PC-9 (cell line): Measurements from ENCODE around the gene GSTA3. TPM values are rescaled to one million over a fixed set of nuclear protein-coding genes. Genes with fewer than 3 reads are reported as not detected.

Experiments used
- BruUV-seq: library from RNA; stranded (reverse); fragments of 400-500 nt; replicated peaks from 2 replicates; lab custom pipeline; 2021; lab: Mats Ljungman, UMichigan
- CTCF ChIA-PET: fragments of 300-600 bp; sonication (Branson Sonifier 250); formaldehyde crosslinking; loops from one replicate; lab custom pipeline; 2022; ENCODE audit warnings: antibody characterized with exemption; lab: Charles Lee
- POLR2A ChIA-PET: fragments of 300-600 bp; sonication (Branson Sonifier 250); formaldehyde crosslinking; loops from one replicate; lab custom pipeline; 2022; ENCODE audit warnings: antibody characterized with exemption; ENCODE audit not compliant: unreplicated experiment; lab: Charles Lee
- DNase-seq, 2 experiments: peaks; one replicate each; pipeline versions ENCODE4 v3.0.0 to v3.0.0-alpha.2; 2015 to 2022; ENCODE audit warnings: mixed read lengths in 1 of 2
- H2AFZ ChIP-seq: fragments of 200-600 bp; sonication (generic); 2 replicates; pipeline ENCODE4 v1.8.1; 2017; ENCODE audit warnings: antibody characterized with exemption
- H3F3A ChIP-seq: fragments of 200-600 bp; sonication (generic); 2 replicates; pipeline ENCODE4 v1.8.1; 2017; ENCODE audit warnings: antibody characterized with exemption, mild to moderate bottlenecking, low read depth; ENCODE audit not compliant: insufficient read depth
- H3K27ac ChIP-seq: fragments of 200-600 bp; sonication (generic); 2 replicates; pipeline ENCODE4 v1.6.1; 2016; ENCODE audit warnings: mixed run types
- H3K27me3 ChIP-seq: fragments of 200-600 bp; sonication (generic); 2 replicates; pipeline ENCODE4 v1.6.1; 2016; ENCODE audit warnings: low read depth, mixed run types; ENCODE audit not compliant: insufficient read depth
- H3K36me3 ChIP-seq: fragments of 200-600 bp; sonication (generic); 2 replicates; pipeline ENCODE4 v1.6.1; 2016; ENCODE audit warnings: low read depth, mixed run types
- H3K4me1 ChIP-seq: fragments of 200-600 bp; sonication (generic); replicated peaks from 2 replicates; pipeline ENCODE4 v1.6.1; 2016; ENCODE audit warnings: mixed run types; ENCODE audit not compliant: insufficient read depth
- H3K4me2 ChIP-seq: fragments of 200-600 bp; sonication (generic); 2 replicates; pipeline ENCODE4 v1.6.1; 2017; ENCODE audit warnings: mixed run types
- H3K4me3 ChIP-seq: fragments of 200-600 bp; sonication (generic); 2 replicates; pipeline ENCODE4 v1.6.1; 2016; ENCODE audit warnings: mixed run types
- H3K79me2 ChIP-seq: fragments of 200-600 bp; sonication (generic); 2 replicates; pipeline ENCODE4 v1.6.1; 2017; ENCODE audit warnings: low read depth, mixed run types
- H3K9me2 ChIP-seq: fragments of 200-600 bp; sonication (generic); 2 replicates; pipeline ENCODE4 v1.8.1; 2017; ENCODE audit warnings: mild to moderate bottlenecking; ENCODE audit not compliant: insufficient read depth
- H3K9me3 ChIP-seq: fragments of 200-600 bp; sonication (generic); 2 replicates; pipeline ENCODE4 v1.8.1; 2016; ENCODE audit warnings: low read depth; ENCODE audit not compliant: insufficient read depth
- H4K20me1 ChIP-seq: fragments of 200-600 bp; sonication (generic); 2 replicates; pipeline ENCODE4 v1.8.1; 2017; ENCODE audit not compliant: insufficient read depth
- EZH2 ChIP-seq: fragments of 200-600 bp; sonication (generic); IDR thresholded peaks from 2 replicates; pipeline ENCODE4 v1.8.0; 2017; ENCODE audit warnings: antibody characterized with exemption, low read depth
- intact Hi-C: fragments of 100-400 bp; cut with micrococcal nuclease; formaldehyde crosslinking; loops from one replicate; pipeline ENCODE4 v1.10.0; 2022; ENCODE audit not compliant: unreplicated experiment
- total RNA-seq: library from RNA; stranded (reverse); gene quantifications from 2 replicates; pipeline ENCODE4 v1.2.3, GENCODE V29; 2021
- TF ChIP-seq, protein P1 (sequence below): fragments of 200-600 bp; sonication (generic); conservative IDR thresholded peaks from 2 replicates; pipeline ENCODE4 v1.6.1; 2017; ENCODE audit warnings: mixed run types, antibody characterized with exemption, mild to moderate bottlenecking, moderate library complexity

Gene GSTA3
- total RNA-seq, 1 experiment from 2014 or later = not detected

DNA sequence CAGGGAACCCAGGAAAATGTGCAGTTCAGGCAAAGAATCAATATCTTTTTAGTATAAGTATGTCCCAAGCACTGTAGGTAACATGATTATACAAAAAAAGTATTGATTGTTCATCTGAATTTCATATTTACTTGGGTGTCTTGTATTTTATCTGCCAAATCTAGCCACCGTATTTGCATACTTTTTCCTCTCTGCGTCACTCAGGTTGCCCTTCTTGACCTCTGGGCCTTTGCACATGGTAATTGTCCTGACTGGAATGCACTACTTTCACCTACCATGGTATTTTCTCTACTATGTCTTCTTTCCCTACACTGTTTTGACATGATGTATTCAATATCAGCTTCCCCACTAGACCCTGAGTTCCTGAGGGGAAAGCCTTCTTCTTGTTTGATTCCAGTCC, 15.2 kb downstream of the GSTA3 start:
- Histone ChIP-seq H3K79me2 (no peaks in the 10 kb centered on the region), H3K27ac (no peak overlapping the region), H3K9me2 (no peaks in the 10 kb centered on the region; the same call in 1 of the 2 replicates), H3K4me3 (no peak overlapping the region), H2AFZ (no peak overlapping the region), H3K4me2 (no peak overlapping the region), H3K27me3 (no peaks in the 10 kb centered on the region), H4K20me1 (no peaks in the 10 kb centered on the region), H3F3A (no peaks in the 10 kb centered on the region), H3K36me3 (no peaks in the 10 kb centered on the region), H3K9me3 (no peaks in the 10 kb centered on the region), H3K4me1 (no peaks in the 10 kb centered on the region)
- ChIA-PET CTCF (no interaction called here), POLR2A (no interaction called here)
- no peak for DNase-seq
- no TSS peak for BruUV-seq
- TF ChIP-seq, protein P1, sequence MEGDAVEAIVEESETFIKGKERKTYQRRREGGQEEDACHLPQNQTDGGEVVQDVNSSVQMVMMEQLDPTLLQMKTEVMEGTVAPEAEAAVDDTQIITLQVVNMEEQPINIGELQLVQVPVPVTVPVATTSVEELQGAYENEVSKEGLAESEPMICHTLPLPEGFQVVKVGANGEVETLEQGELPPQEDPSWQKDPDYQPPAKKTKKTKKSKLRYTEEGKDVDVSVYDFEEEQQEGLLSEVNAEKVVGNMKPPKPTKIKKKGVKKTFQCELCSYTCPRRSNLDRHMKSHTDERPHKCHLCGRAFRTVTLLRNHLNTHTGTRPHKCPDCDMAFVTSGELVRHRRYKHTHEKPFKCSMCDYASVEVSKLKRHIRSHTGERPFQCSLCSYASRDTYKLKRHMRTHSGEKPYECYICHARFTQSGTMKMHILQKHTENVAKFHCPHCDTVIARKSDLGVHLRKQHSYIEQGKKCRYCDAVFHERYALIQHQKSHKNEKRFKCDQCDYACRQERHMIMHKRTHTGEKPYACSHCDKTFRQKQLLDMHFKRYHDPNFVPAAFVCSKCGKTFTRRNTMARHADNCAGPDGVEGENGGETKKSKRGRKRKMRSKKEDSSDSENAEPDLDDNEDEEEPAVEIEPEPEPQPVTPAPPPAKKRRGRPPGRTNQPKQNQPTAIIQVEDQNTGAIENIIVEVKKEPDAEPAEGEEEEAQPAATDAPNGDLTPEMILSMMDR = no peak
- no peak for TF ChIP-seq EZH2
- intact Hi-C loops = no loop called here

DNA sequence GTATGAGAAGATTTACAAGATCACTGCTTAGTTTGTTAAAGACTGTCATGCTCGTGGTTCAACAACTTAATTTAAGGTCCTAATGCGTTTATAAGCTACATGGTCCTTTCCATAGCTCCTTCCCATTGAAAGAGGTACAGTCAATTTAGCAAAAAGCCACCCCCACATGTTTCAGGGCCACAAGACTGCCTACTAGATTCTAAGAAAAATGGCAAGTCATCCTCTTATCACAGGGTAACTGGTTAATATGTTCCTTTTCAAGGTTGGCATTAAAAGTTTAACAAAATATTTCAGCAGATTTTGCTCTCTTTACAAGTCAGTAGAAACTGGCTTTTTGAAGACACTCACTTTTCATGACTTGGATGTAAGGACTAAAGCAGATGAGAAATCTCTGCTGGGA, 15.7 kb downstream of the GSTA3 start:
- H4K20me1 ChIP-seq = no peaks in the 10 kb centered on the region
- ChIA-PET POLR2A (no interaction called here), CTCF (no interaction called here)
- intact Hi-C loops = no loop called here
- no peak overlapping the region for H3K27ac ChIP-seq
- H3K9me2 ChIP-seq = no peaks in the 10 kb centered on the region; the same call in 1 of the 2 replicates
- no peaks in the 10 kb centered on the region for H3K4me1 ChIP-seq
- no peaks in the 10 kb centered on the region for H3K27me3 ChIP-seq
- H2AFZ ChIP-seq = no peak overlapping the region
- TF ChIP-seq EZH2 = no peak
- TF ChIP-seq, protein P1 = no peak
- H3K79me2 ChIP-seq = no peaks in the 10 kb centered on the region
- H3K4me2 ChIP-seq = no peak overlapping the region
- H3F3A ChIP-seq = no peaks in the 10 kb centered on the region
- no TSS peak for BruUV-seq
- no peaks in the 10 kb centered on the region for H3K36me3 ChIP-seq
- H3K9me3 ChIP-seq = no peaks in the 10 kb centered on the region
- no peak for DNase-seq
- no peak overlapping the region for H3K4me3 ChIP-seq

DNA sequence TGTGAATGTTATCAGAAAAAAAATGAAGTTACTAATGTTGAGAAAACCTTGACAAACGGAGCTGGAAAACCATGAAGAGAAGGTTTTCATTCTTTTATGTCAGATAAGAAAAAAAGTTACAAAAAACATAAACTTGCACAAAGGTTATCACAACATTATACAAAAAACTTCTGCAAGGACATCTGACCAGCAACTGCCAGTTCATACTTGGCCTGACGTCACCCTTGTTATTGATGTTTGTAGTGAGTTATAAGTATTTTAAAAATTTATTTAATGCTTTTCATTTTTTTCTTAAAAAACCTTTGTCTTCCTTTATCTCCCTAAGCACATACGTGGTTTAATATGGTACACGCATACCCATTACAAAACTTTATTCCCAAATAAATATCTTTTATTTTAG, 16.3 kb downstream of the GSTA3 start:
- BruUV-seq = no TSS peak
- no peak for DNase-seq
- no peak overlapping the region for H2AFZ ChIP-seq
- no peaks in the 10 kb centered on the region for H3K79me2 ChIP-seq
- no peaks in the 10 kb centered on the region for H3F3A ChIP-seq
- POLR2A ChIA-PET = no interaction called here
- no peaks in the 10 kb centered on the region; the same call in 1 of the 2 replicates for H3K9me2 ChIP-seq
- CTCF ChIA-PET = no interaction called here
- H3K4me1 ChIP-seq = peaks cover 4% of the 10 kb centered on the region
- TF ChIP-seq, protein P1 = no peak
- TF ChIP-seq EZH2 = no peak
- H3K27ac ChIP-seq = no peak overlapping the region
- no peak overlapping the region for H3K4me3 ChIP-seq
- no peaks in the 10 kb centered on the region for H4K20me1 ChIP-seq
- H3K36me3 ChIP-seq = no peaks in the 10 kb centered on the region
- H3K4me2 ChIP-seq = no peak overlapping the region
- H3K9me3 ChIP-seq = no peaks in the 10 kb centered on the region
- H3K27me3 ChIP-seq = no peaks in the 10 kb centered on the region
- intact Hi-C loops = no loop called here
